Erythroblast (primary cell): ENCODE results near the gene KIF1A.

Experiments used
- GATA1 ChIP-seq: IDR thresholded peaks from 2 replicates; pipeline ENCODE4 v1.6.1; 2011; ENCODE audit warnings: low read depth, mild to moderate bottlenecking, control low read depth, low read length, moderate library complexity
- POLR2A ChIP-seq: IDR thresholded peaks from 2 replicates; pipeline ENCODE4 v1.6.1; 2011; ENCODE audit warnings: mild to moderate bottlenecking, low read length

GRCh38 chr2:240813231-240813921 lies 6.6 kb downstream of the KIF1A start:
- TF ChIP-seq POLR2A (no peak), GATA1 (no peak)
